HG02973 (cell line): Measurements from ENCODE around the gene RPGR.

Source experiments
- ATAC-seq: cut with Tn5 transposase; IDR thresholded peaks from one replicate; pipeline ENCODE4 v1.9.1; 2021; ENCODE audit warnings: moderate library complexity; ENCODE audit not compliant: unreplicated experiment

RPGR gene

GRCh38 chrX:38268011-38268410, 59.3 kb downstream of the RPGR start:
- ATAC-seq = no peak

DNA sequence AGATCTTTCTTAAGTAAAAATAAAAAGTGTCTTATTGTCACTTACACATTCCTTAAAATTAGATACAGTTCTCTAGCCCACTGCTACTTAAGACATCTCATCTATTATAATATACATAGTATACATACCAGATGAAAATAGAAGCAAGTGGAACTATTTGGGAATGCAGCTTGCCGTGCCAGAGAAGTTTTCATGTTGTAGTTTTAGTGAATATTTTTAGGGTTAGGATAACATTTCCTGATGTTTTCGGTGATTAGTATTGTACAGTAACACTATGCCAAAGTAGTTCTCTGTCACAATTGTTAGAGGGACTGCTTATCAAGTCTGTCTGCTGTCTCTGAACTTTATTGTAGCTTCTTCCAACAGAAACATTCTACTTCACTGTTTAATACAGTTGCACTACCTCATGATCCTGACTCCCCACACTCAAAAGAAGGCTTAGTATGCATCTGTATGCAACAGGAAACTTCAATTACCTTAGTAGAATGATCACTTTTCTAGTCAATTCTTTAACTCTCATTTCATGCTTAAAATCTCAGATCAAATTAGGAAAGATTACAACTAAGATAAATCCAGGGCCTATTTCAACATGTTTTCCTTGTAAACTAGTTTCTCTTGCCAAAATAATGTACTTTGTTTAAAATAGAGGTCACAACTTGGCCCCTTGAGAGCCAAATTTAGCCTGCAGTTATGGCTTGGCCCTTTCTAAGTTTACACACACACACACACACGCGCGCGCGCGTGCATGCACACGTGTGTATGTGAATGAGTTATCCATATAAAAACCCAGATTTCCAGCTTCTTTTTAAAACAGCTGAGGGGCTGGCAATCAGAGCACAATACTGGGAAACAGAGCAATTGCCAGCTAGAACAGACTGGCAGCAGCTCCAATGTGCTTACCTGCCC, 64.3 kb downstream of the RPGR start:
- ATAC-seq = no peak

DNA sequence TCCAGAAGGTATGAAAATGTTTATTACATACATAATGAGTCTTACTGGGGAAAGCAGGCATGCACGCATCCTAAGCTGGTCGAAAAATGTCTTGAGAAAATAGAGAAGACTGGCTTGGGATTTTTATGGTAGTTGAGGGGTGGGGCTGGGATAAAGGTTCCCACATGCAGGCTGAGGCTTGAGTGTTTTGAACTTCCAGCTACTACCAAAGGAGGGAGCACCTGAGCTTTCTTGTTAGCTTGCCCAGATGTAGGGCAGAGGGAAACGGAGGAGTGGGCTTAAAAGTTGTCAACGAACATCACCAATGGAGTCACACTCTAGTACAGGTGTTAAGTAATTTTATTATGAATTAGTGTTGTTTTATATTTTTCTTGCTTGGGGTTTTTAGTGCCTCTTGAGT, 67.1 kb downstream of the RPGR start:
- peak; percentile 58 for ATAC-seq

DNA sequence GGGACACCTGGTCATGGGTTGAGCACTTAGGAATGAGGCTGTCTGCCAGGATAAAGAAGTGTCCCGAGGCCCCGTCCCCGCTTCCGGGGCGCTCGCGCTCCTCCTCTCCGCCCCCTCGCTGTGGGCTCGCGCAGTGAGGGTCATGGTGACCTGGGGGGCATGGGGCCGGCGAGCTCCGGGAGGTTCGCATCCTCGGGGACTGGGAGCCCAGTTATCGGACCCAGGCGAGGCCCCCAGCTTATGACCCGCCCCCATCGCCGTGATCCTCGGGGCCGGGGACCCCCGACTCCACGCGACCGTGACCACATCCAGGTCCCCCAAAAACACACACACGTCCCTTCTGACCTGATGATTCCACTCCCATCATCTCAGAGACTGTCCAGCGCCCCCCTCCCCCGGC, 71.3 kb downstream of the RPGR start:
- ATAC-seq = no peak

DNA sequence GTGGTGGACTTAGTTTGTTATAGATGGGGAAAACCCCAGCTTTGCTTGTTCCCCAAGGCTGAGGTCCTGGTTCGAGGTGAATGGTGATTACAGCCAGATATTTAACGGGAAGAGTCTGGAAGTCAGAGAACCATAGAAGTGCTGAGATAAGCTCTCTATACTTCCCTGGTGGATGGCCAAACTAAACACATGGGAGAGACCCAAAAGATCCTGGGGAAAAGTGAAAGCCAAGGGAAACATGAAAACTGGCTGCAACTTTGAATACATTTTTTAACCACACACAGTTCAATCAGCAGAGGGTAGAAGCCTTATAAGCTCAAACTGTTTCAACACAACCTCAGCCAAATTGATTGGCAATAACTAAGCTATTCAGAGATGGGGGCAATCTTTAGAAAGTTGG, 77.3 kb downstream of the RPGR start:
- no peak for ATAC-seq

- ATAC-seq = no peak
Observed at GRCh38 chrX:38247051-38247450, 80.3 kb downstream of the RPGR start.

- no peak for ATAC-seq
Observed at GRCh38 chrX:38240541-38240940, 86.8 kb downstream of the RPGR start.

DNA sequence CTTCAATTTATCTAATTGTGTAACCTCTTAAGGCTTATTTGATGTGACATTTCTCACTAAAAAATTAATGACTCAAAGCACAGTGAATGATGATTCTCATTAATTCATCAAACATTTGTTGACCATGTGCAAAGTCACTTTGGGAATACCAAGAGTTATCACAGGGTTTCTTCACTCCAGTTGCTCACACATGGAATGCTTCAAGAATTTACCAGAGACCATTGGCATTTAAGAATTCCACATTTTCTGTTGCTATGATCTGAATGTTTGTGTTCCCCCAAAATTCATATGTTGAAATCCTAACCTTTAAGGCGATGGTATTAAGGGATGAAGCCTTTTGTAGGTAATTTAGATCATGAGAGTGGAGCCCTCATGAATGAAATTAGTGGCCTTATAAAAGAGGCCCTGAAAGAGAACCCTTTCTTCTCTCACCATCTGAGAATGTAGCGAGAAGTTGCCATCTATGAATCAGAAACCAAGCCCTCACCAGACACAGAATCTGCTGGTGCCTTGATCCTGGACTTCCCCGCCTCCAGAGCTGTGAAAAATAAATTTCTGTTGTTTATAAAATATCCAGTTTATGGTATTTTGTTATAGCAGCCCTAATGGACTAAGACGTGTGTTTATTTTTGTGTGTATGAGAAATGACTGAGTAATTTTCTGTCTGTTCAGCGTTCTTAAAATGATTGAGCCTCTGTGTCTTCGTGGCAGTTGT, 90.3 kb downstream of the RPGR start:
- no peak for ATAC-seq

DNA sequence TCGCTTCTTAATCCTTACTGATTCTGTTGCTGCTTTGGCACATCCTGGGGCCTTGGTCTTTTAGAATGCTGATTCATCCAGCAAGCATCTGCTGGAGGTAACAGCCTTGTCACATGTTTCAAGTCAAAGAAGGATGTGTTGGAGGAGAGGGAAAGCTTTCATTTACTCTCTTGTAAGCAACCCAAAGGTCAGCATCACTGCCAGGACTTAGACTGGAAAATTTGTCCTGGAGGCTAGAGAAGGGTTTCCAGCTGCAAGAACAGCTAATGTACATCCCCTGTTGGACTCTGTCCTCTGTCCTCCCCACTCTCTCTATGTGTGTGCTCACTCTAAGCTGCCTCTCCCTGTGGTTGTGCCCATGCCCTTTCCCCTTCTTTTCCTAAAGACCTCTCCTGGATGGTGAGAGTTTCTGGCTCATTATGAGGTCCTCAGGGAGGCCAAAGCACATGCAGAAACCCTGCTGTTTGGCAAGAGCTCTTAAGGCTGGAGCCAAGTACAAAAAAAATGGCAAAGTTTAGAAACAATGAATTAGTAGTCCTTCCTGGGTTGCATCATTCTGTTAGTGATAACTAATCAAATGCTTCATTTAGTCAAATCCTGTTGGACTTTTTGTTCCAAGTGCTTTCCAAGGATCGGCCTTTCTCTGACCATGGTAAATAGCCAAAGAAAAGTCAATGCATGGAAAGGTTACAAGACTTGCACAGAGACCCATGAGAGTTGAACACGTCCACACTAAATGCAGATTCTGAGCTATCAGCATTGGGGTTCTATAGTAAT, 93.2 kb downstream of the RPGR start:
- ATAC-seq = no peak

- no peak for ATAC-seq
Observed at GRCh38 chrX:38232079-38232686, 95.1 kb downstream of the RPGR start.

DNA sequence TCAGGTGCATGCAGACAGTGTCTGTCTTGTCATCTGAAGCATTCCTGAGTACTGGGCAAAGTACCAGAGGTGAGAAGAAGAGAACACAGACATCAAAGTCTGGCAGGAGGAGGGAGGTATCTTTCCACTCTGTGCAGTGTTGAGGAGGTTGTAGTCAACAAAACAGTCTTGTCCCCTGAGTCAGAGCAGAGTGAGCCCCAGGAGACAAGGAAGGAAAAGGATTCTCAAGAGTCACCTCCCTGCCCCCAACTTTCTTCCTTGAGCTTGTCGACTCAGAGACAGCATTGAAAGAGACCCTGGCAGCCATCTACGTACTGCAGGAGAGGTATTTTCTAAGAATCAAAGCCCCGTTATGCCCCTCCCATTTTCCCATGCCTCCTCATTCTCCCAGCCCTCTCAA, 102.2 kb downstream of the RPGR start:
- no peak for ATAC-seq

GRCh38 chrX:38224160-38224559, 103.1 kb downstream of the RPGR start:
- no peak for ATAC-seq

DNA sequence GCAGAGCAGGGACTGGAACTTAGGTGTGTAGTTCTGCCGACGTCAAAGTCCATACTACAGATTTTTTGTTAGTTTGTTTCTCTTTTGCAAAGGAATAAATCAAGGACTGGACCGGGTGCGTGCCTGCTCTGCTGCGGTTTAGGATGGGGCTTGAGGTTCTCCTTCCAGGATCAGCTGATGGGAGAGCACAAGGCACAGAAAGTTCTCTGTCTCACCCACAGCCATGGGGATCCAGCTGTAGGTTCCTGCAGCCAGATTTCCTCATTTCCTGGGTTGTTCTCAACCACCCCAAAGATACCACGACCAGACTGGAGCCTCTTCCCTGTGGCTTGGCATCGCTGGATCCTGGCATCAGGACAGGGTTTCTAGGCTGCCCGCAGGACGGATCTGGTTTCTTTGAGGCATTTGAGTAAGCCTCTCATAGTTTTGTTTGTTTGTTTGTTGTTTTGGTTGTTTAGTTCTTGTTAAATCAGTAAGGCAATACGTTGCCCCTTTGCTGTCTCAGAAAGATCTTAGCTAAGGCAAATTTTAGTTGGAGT, 105.8 kb downstream of the RPGR start:
- no peak for ATAC-seq

DNA sequence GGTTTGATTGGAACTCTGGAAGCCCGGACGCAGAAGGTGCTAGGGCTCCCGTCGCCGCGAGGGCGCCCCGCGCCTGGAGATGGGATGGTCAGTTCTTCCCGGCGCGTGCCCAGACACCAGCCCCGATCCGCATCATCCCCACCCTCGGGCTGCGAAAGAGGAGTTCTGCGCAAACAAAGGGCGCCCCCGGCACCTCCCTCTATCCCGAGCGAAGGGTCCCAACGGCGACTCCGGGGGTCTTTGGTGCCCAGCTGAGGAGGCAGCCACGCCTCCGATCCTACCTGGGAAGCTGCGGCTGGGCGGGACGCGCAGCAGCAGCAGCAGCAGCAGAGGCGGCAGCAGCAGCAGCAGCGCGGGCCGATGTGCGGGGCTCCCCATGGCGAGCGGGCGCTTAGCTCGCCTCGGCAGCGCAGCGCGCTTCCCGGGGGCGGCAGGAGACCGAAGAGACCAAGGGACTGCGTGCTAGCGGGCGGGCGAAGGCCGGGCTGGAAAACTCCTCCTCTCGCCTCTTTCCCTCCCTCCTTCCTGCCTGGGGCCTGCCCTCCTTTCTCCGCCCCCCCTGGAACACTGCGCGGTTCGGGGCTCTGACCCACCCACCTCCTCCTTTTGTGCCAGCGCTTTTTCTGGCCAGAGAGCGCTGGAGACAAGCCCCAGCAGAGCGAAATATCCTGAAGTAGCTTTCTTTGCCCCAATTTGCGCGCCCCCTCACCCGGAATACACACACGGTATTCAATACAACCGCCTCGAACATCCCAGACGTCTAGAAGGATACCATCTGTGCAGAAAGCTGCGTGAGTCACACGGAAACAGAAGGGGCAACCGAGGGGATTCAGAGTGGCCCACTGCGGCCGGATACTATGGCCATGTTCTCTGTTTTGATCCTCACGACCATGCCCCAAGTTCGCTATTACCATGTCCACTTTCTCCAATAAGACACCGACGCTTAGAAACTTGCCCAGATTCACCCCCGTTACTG, 106.6 kb downstream of the RPGR start, which contains the start of gene SRPX:
Gene SRPX, minus strand, starts transcription at position 457 of the 976 bp plus-strand sequence. Its CDS starts 79 bp downstream, at position 378.
- ATAC-seq = no peak

- ATAC-seq = no peak
Observed at GRCh38 chrX:38220024-38220414, 107.3 kb downstream of the RPGR start.
